HG03457 (cell line): ENCODE results near the gene TCN1.
"Not testable (repeated sequence)": the region's sequence is repeated elsewhere in the genome, so short reads cannot be mapped to it uniquely, and the experiment has no call there.

Experiments
- ATAC-seq: cut with Tn5 transposase; IDR thresholded peaks from one replicate; pipeline ENCODE4 v1.9.1; 2021; ENCODE audit warnings: moderate number of reproducible peaks; ENCODE audit not compliant: unreplicated experiment

Gene TCN1

GRCh38 chr11:59857439-59858434 is 8.6 kb downstream of the TCN1 start:
- no peak for ATAC-seq

GRCh38 chr11:59854871-59855270 is 11.4 kb downstream of the TCN1 start:
- no peak for ATAC-seq

GRCh38 chr11:59851416-59851815 is 14.9 kb downstream of the TCN1 start:
- not testable (repeated sequence) for ATAC-seq

GRCh38 chr11:59849551-59849950 is 16.7 kb downstream of the TCN1 start:
- ATAC-seq = not testable (repeated sequence)

- ATAC-seq = no peak
Measured at GRCh38 chr11:59849129-59849528, 17.2 kb downstream of the TCN1 start.

GRCh38 chr11:59848439-59848838 is 17.8 kb downstream of the TCN1 start:
- not testable (repeated sequence) for ATAC-seq

- no peak for ATAC-seq
Measured at GRCh38 chr11:59847626-59848025, 18.7 kb downstream of the TCN1 start.

GRCh38 chr11:59846556-59846955 is 19.7 kb downstream of the TCN1 start:
- no peak for ATAC-seq

- ATAC-seq = no peak
Measured at GRCh38 chr11:59845399-59845798, 20.9 kb downstream of the TCN1 start, which contains the start of gene CBLIF. CBLIF (minus strand) TSS chr11:59845499; CDS start chr11:59845453, 46 bp downstream.

- ATAC-seq = no peak
Measured at GRCh38 chr11:59842316-59842715, 24.0 kb downstream of the TCN1 start.

GRCh38 chr11:59841514-59841913 is 24.8 kb downstream of the TCN1 start:
- peak; percentile 87 for ATAC-seq

GRCh38 chr11:59839615-59840014 is 26.7 kb downstream of the TCN1 start:
- no peak for ATAC-seq

- ATAC-seq = no peak
Measured at GRCh38 chr11:59833602-59834001, 32.7 kb downstream of the TCN1 start.

- no peak for ATAC-seq
Measured at GRCh38 chr11:59829358-59829757, 36.9 kb downstream of the TCN1 start.

GRCh38 chr11:59822989-59823566 is 43.2 kb downstream of the TCN1 start:
- ATAC-seq = no peak

GRCh38 chr11:59818572-59818971 is 47.7 kb downstream of the TCN1 start:
- ATAC-seq = no peak

- not testable (repeated sequence) for ATAC-seq
Measured at GRCh38 chr11:59816434-59816833, 49.9 kb downstream of the TCN1 start.

GRCh38 chr11:59815754-59816153 is 50.5 kb downstream of the TCN1 start:
- ATAC-seq = no peak

- no peak for ATAC-seq
Measured at GRCh38 chr11:59814021-59814420, 52.3 kb downstream of the TCN1 start.

- no peak for ATAC-seq
Measured at GRCh38 chr11:59813364-59813763, 52.9 kb downstream of the TCN1 start.

GRCh38 chr11:59812220-59812619 is 54.1 kb downstream of the TCN1 start:
- ATAC-seq = no peak

- ATAC-seq = no peak
Measured at GRCh38 chr11:59810911-59811259, 55.4 kb downstream of the TCN1 start.
